Pancreas (tissue), 10 donors: Measurements from ENCODE around the gene MACROD2. TPM values are rescaled to one million over a fixed set of nuclear protein-coding genes. Genes with fewer than 3 reads are reported as not detected.

Source experiments
- ATAC-seq, 4 donors: fragments of 200-7000 bp; cut with Tn5 transposase; one replicate each; pipeline versions ENCODE4 v1.8.0 to v1.9.1; 2020; ENCODE audit warnings: mild to moderate bottlenecking in 4 of 4, moderate library complexity in 4 of 4
- DNase-seq, 6 donors: peaks; one replicate each; pipeline ENCODE4 v3.0.0-alpha.2; 2020
- FAIRE-seq: peaks from 2 replicates; lab custom pipeline; 2012; peaks lifted over from hg19 to GRCh38; lab: Jason Lieb, UNC
- H3K27ac ChIP-seq, 4 donors: fragments of 200-600 bp; sonication (generic); 1 replicate in 3 of 4; 2 replicates in 1 of 4; pipeline versions ENCODE4 v1.5.0 to v1.8.0; 2020
- H3K27me3 ChIP-seq, 4 donors: fragments of 200-600 bp; one replicate each; pipeline ENCODE4 v1.8.0; 2021
- H3K36me3 ChIP-seq, 3 donors: fragments of 200-600 bp; sonication (generic) in 1 of 3; one replicate each; pipeline versions ENCODE4 v1.5.0 to v1.8.0; 2020 to 2021
- H3K4me1 ChIP-seq, 3 donors: fragments of 200-600 bp; one replicate each; pipeline ENCODE4 v1.8.0; 2021
- H3K4me3 ChIP-seq, 4 donors: fragments of 200-600 bp; sonication (generic) in 2 of 4; one replicate each; pipeline versions ENCODE4 v1.5.0 to v1.8.0; 2020 to 2021
- H3K9me3 ChIP-seq, 4 donors: fragments of 200-600 bp; one replicate each; pipeline ENCODE4 v1.8.0; 2021
- CTCF ChIP-seq, 4 donors: fragments of 200-600 bp; sonication (generic) in 3 of 4; IDR thresholded peaks; one replicate each; pipeline versions ENCODE4 v1.5.0 to v1.8.0; 2021; ENCODE audit warnings: antibody characterized with exemption in 4 of 4
- WGBS, 2 donors: extraction: QIAGEN DNeasy Blood & Tissue Kit; methylation state at CpG; one replicate each; pipeline ENCODE4 v1.1.7; 2013; 5-methylcytosine and 5-hydroxymethylcytosine counted together
- intact Hi-C, 3 donors: fragments of 100-400 bp; cut with DNase I; formaldehyde crosslinking; loops; one replicate each; pipeline versions ENCODE4 v1.11.1 to v1.14.2; 2022
- polyA plus RNA-seq, 2 donors: library from polyadenylated mRNA; stranded (reverse); fragments of 200-250 nt; gene quantifications; one replicate each; pipeline ENCODE4 v1.2.3, GENCODE V29; 2013
- total RNA-seq, 6 donors: library from RNA; stranded (reverse); fragmentation: NEBNext Ultra II Directional in 4 of 6; extraction: Animal tissue kit (Norgen Biotek cat#: 25700) in 4 of 6; gene quantifications; one replicate each; pipeline versions ENCODE4 v1.2.1 to v1.2.4, GENCODE V29; 2021 to 2023
- donor health status: healthy with polysubstance abuse.
- donor health status: DM: no; HTN: no; CAD: no; lungs with moderate emphysema.
- donor health status: DM: no; HTN: no; CAD: no.
- donor health status: control.
- donor health status: control.
- donor health status: Bipolar disorder and iron deficiency.
- donor health status: DM: yes; HTN: yes; CAD: no.
- donor health status: DM: no; HTN: no; CAD: no.
- donor health status: DM: no; HTN: no; CAD: no.
- donor health status: DM: yes; HTN: yes; CAD: no.

The MACROD2 gene
- total and polyA plus RNA-seq, 8 donors = 1.7 to 4.9 (median 2.7) TPM

GRCh38 chr20:15171016-15171415 is 1175.7 kb downstream of the MACROD2 start:
- no peak for TF ChIP-seq CTCF (IDR thresholded peaks at IDR 0.05)

GRCh38 chr20:15176929-15177328 is 1181.6 kb downstream of the MACROD2 start:
- Histone ChIP-seq H3K27ac (no peak overlapping the region), H3K36me3 (no peaks in the 10 kb centered on the region), H3K27me3 (no peaks in the 10 kb centered on the region), H3K4me1 (no peaks in the 10 kb centered on the region), H3K9me3 (no peaks in the 10 kb centered on the region), H3K4me3 (no peak overlapping the region)
- intact Hi-C loops = no loop called here
- FAIRE-seq (no peak), DNase-seq (no peak), ATAC-seq (no peak)
- 92 to 97% methylated on average over 4 of the region's 4 CpGs for WGBS, 2 donors
- no peak for TF ChIP-seq CTCF (IDR thresholded peaks at IDR 0.05)

More at GRCh38 chr20:15171016-15171415, 1175.7 kb downstream of the MACROD2 start:
- ATAC-seq (no peak), FAIRE-seq (no peak), DNase-seq (no peak)
- no peak overlapping the region for H3K27ac ChIP-seq
- no peaks in the 10 kb centered on the region for H3K4me1 ChIP-seq
- H3K4me3 ChIP-seq = no peak overlapping the region
- no peaks in the 10 kb centered on the region for H3K27me3 ChIP-seq
- H3K36me3 ChIP-seq = no peaks in the 10 kb centered on the region
- no peaks in the 10 kb centered on the region for H3K9me3 ChIP-seq
- WGBS, 2 donors = 81 to 95% methylated on average over 3 of the region's 3 CpGs
- intact Hi-C loops = no loop called here

GRCh38 chr20:15178581-15178980 is 1183.3 kb downstream of the MACROD2 start:
- FAIRE-seq (no peak), DNase-seq (no peak), ATAC-seq (no peak)
- intact Hi-C loops = no loop called here
- H3K9me3 ChIP-seq = no peaks in the 10 kb centered on the region
- no peak for TF ChIP-seq CTCF (IDR thresholded peaks at IDR 0.05)
- H3K27ac ChIP-seq = no peak overlapping the region
- H3K36me3 ChIP-seq = no peaks in the 10 kb centered on the region
- H3K4me1 ChIP-seq = no peaks in the 10 kb centered on the region
- H3K4me3 ChIP-seq = no peak overlapping the region
- no peaks in the 10 kb centered on the region for H3K27me3 ChIP-seq

- no peak for FAIRE-seq
- WGBS, 2 donors = 76 to 80% methylated on average over 2 of the region's 2 CpGs
These were observed 1184.1 kb downstream of the MACROD2 start for GRCh38 chr20:15179381-15179780.

More at GRCh38 chr20:15179381-15179780, 1184.1 kb downstream of the MACROD2 start:
- H3K36me3 ChIP-seq = no peaks in the 10 kb centered on the region
- no peaks in the 10 kb centered on the region for H3K27me3 ChIP-seq
- no peaks in the 10 kb centered on the region for H3K9me3 ChIP-seq
- intact Hi-C loops = no loop called here
- no peak overlapping the region for H3K4me3 ChIP-seq
- no peaks in the 10 kb centered on the region for H3K4me1 ChIP-seq
- DNase-seq = no peak
- no peak for TF ChIP-seq CTCF (IDR thresholded peaks at IDR 0.05)
- no peak overlapping the region for H3K27ac ChIP-seq
- no peak for ATAC-seq
